Transverse colon (tissue), 4 donors: Measurements from ENCODE around the gene PTPRD. TPM values are rescaled to one million over a fixed set of nuclear protein-coding genes. Genes with fewer than 3 reads are reported as not detected.

ENCODE experiments used
- DNase-seq: peaks from one replicate; pipeline ENCODE4 v3.0.0-alpha.2; 2019
- H3K27ac ChIP-seq, 4 donors: fragments of 200-600 bp; sonication (generic); 2 replicates each; pipeline ENCODE4 v1.5.1; 2016 to 2018; ENCODE audit warnings: inconsistent platforms in 4 of 4
- H3K27me3 ChIP-seq: fragments of 200-600 bp; sonication (generic); 2 replicates; pipeline ENCODE4 v1.5.1; 2017; ENCODE audit warnings: inconsistent platforms
- H3K36me3 ChIP-seq, 4 donors: fragments of 200-600 bp; sonication (generic); 2 replicates each; pipeline ENCODE4 v1.5.1; 2017 to 2019; ENCODE audit warnings: inconsistent platforms in 4 of 4
- H3K4me1 ChIP-seq, 4 donors: fragments of 200-600 bp; sonication (generic); 2 replicates each; pipeline ENCODE4 v1.5.1; 2017 to 2020; ENCODE audit warnings: inconsistent platforms in 4 of 4
- H3K4me3 ChIP-seq, 4 donors: fragments of 200-600 bp; sonication (generic); 1 replicate in 1 of 4; 2 replicates in 3 of 4; pipeline versions ENCODE4 v1.5.1 to v1.6.1; 2017 to 2019; ENCODE audit warnings: inconsistent platforms in 4 of 4
- H3K9me3 ChIP-seq, 2 donors: fragments of 200-600 bp; sonication (generic); 2 replicates each; pipeline ENCODE4 v1.5.1; 2017 to 2019; ENCODE audit warnings: inconsistent platforms in 2 of 2
- CTCF ChIP-seq, 5 experiments: fragments of 200-600 bp in 3 of 5; fragments of 450-650 bp in 2 of 5; sonication (generic) in 3 of 5; IDR thresholded peaks; 1 replicate in 2 of 5; 2 replicates in 3 of 5; pipeline ENCODE4 v1.5.1; 2016 to 2017; ENCODE audit warnings: antibody characterized with exemption in 5 of 5, inconsistent platforms in 3 of 5, mild to moderate bottlenecking in 2 of 5, moderate library complexity in 1 of 5
- EP300 ChIP-seq: sonication (generic); formaldehyde crosslinking; IDR thresholded peaks from one replicate; pipeline ENCODE4 v1.6.1; 2017; ENCODE audit warnings: antibody characterized with exemption, low read depth
- POLR2A ChIP-seq: fragments of 450-650 bp; IDR thresholded peaks from one replicate; pipeline ENCODE4 v1.6.1; 2016; ENCODE audit warnings: antibody characterized with exemption, mild to moderate bottlenecking, moderate library complexity
- POLR2AphosphoS5 ChIP-seq, 3 donors: sonication (generic); formaldehyde crosslinking; IDR thresholded peaks; one replicate each; pipeline ENCODE4 v1.6.1; 2016; ENCODE audit warnings: antibody characterized with exemption in 3 of 3
- WGBS, 2 donors: methylation state at CpG; one replicate each; pipeline ENCODE4 v1.1.5; 2018; ENCODE audit warnings: low coverage in 1 of 2; 5-methylcytosine and 5-hydroxymethylcytosine counted together
- in situ Hi-C, 4 donors: fragments of 200-750 bp; cut with MboI; loops; one replicate each; pipeline versions ENCODE4 v1.15.0 to v1.15.1; 2017; ENCODE audit warnings: low sequenced_read_pairs in 3 of 4, low pct_ligation_motif_present in 1 of 4, low pct_unique_long_range_greater_than_20kb in 1 of 4
- intact Hi-C: fragments of 100-400 bp; cut with DNase I; formaldehyde crosslinking; loops from one replicate; pipeline ENCODE4 v1.15.1; 2023; ENCODE audit warnings: low total_unique reads
- total RNA-seq, 4 donors: library from RNA; depleted of rRNA; stranded (reverse); fragments of >200 nt; gene quantifications; one replicate each; pipeline ENCODE4 v1.1.0, GENCODE V29; 2016

The PTPRD gene
- total RNA-seq, 4 donors from 2014 or later: 43.0 to 115 (median 79.1) TPM

GRCh38 chr9:10548348-10548747, 64.5 kb downstream of the PTPRD start:
- 70 to 78% methylated on average over 1 of the region's 1 CpG for WGBS, 2 donors
- Histone ChIP-seq H3K9me3 (no peaks in the 10 kb centered on the region), H3K4me3 (no peak overlapping the region), H3K27ac (no peak overlapping the region), H3K27me3 (no peaks in the 10 kb centered on the region), H3K4me1 (no peaks in the 10 kb centered on the region), H3K36me3 (no peaks in the 10 kb centered on the region)
- intact Hi-C loops (no loop called here), in situ Hi-C loops (loop anchor here in 1 of 4 donors (25.0 kb wide), 1 partner anchor 111 kb away; no protein-coding TSS in a partner anchor)
- TF ChIP-seq CTCF (IDR thresholded peaks at IDR 0.05): no peak
- no peak for TF ChIP-seq EP300
- no peak for TF ChIP-seq POLR2A
- TF ChIP-seq POLR2AphosphoS5 (IDR thresholded peaks at IDR 0.05): no peak
- DNase-seq: no peak

GRCh38 chr9:10538073-10538472, 74.7 kb downstream of the PTPRD start:
- H3K36me3 ChIP-seq: no peaks in the 10 kb centered on the region
- DNase-seq: no peak
- in situ Hi-C loops: loop anchor here in 1 of 4 donors (25.0 kb wide), 1 partner anchor 101 kb away; no protein-coding TSS in a partner anchor
- intact Hi-C loops: no loop called here
- H3K4me3 ChIP-seq: no peak overlapping the region
- H3K9me3 ChIP-seq: no peaks in the 10 kb centered on the region
- 86 to 89% methylated on average over 1 to 2 of the region's 2 CpGs for WGBS, 2 donors
- H3K27me3 ChIP-seq: no peaks in the 10 kb centered on the region
- no peak overlapping the region for H3K27ac ChIP-seq
- TF ChIP-seq CTCF (IDR thresholded peaks at IDR 0.05): no peak
- no peak for TF ChIP-seq POLR2AphosphoS5 (IDR thresholded peaks at IDR 0.05)
- TF ChIP-seq EP300: no peak
- TF ChIP-seq POLR2A: no peak
- H3K4me1 ChIP-seq: no peaks in the 10 kb centered on the region

GRCh38 chr9:10534850-10535249, 78.0 kb downstream of the PTPRD start:
- Histone ChIP-seq H3K4me1 (no peaks in the 10 kb centered on the region), H3K27me3 (no peaks in the 10 kb centered on the region), H3K9me3 (no peaks in the 10 kb centered on the region), H3K36me3 (no peaks in the 10 kb centered on the region), H3K27ac (no peak overlapping the region), H3K4me3 (no peak overlapping the region)
- intact Hi-C loops: no loop called here
- no peak for DNase-seq
- WGBS, 2 donors: 26 to 75% methylated on average over 1 of the region's 1 CpG
- in situ Hi-C loops: loop anchor here in 1 of 4 donors (25.0 kb wide), 1 partner anchor 98 kb away; no protein-coding TSS in a partner anchor
- no peak for TF ChIP-seq POLR2AphosphoS5 (IDR thresholded peaks at IDR 0.05)

GRCh38 chr9:10525972-10526371, 86.8 kb downstream of the PTPRD start:
- no peaks in the 10 kb centered on the region for H3K9me3 ChIP-seq
- H3K27me3 ChIP-seq: no peaks in the 10 kb centered on the region
- no peak overlapping the region for H3K27ac ChIP-seq
- intact Hi-C loops: no loop called here
- no peaks in the 10 kb centered on the region for H3K4me1 ChIP-seq
- DNase-seq: no peak
- no peaks in the 10 kb centered on the region for H3K36me3 ChIP-seq
- TF ChIP-seq EP300 (no peak), POLR2A (no peak), POLR2AphosphoS5 (IDR thresholded peaks at IDR 0.05) (no peak), CTCF (IDR thresholded peaks at IDR 0.05) (no peak)
- WGBS, 2 donors: 85 to 91% methylated on average over 1 of the region's 1 CpG
- H3K4me3 ChIP-seq: no peak overlapping the region
- in situ Hi-C loops: loop anchor here in 1 of 4 donors (25.0 kb wide), 1 partner anchor 89 kb away; no protein-coding TSS in a partner anchor

GRCh38 chr9:10523164-10523563, 89.6 kb downstream of the PTPRD start:
- Histone ChIP-seq H3K27ac (no peak overlapping the region), H3K36me3 (no peaks in the 10 kb centered on the region), H3K4me3 (no peak overlapping the region), H3K9me3 (no peaks in the 10 kb centered on the region), H3K27me3 (no peaks in the 10 kb centered on the region), H3K4me1 (no peaks in the 10 kb centered on the region)
- in situ Hi-C loops: no loop called here
- DNase-seq: no peak
- intact Hi-C loops: no loop called here
- TF ChIP-seq EP300 (no peak), POLR2A (no peak), CTCF (IDR thresholded peaks at IDR 0.05) (no peak), POLR2AphosphoS5 (IDR thresholded peaks at IDR 0.05) (no peak)
- WGBS, 2 donors: 72 to 86% methylated on average over 5 of the region's 5 CpGs
